A549 (cell line): ENCODE data around the gene TNS1.

ENCODE experiments used
- BHLHE40 ChIP-seq: IDR thresholded peaks from 2 replicates; pipeline ENCODE4 v1.6.1; 2012; ENCODE audit warnings: low read depth, low read length, inconsistent platforms
- CHD2 ChIP-seq: fragments of 150-350 bp; IDR thresholded peaks from 2 replicates; pipeline ENCODE4 v1.6.1; 2014; ENCODE audit warnings: low read length; ENCODE audit not compliant: partially characterized antibody
- FOSL2 ChIP-seq, 2 experiments: fragments of 450-650 bp in 1 of 2; fragments of >200 bp in 1 of 2; sonication (Bioruptor Twin) in 1 of 2; formaldehyde crosslinking; IDR thresholded peaks; 2 replicates each; pipeline versions ENCODE4 v1.5.0 to v1.6.1; 2016 to 2020; ENCODE audit warnings: mild to moderate bottlenecking in 1 of 2, moderate library complexity in 1 of 2
- MYC ChIP-seq: IDR thresholded peaks from 2 replicates; pipeline ENCODE4 v1.6.1; 2012; ENCODE audit warnings: mild to moderate bottlenecking, inconsistent platforms, low read length, improper control_type of control experiment, borderline replicate concordance
- POLR2A ChIP-seq: IDR thresholded peaks from 2 replicates; pipeline ENCODE4 v1.6.1; 2012; ENCODE audit warnings: mild to moderate bottlenecking, low read length
- RFX5 ChIP-seq: fragments of 450-650 bp; IDR thresholded peaks from 2 replicates; pipeline ENCODE4 v1.7.1; 2014; ENCODE audit warnings: antibody characterized with exemption, mild to moderate bottlenecking, moderate library complexity
- ZFP36 ChIP-seq: fragments of 450-650 bp; IDR thresholded peaks from 2 replicates; pipeline ENCODE4 v1.6.1; 2014; ENCODE audit warnings: borderline replicate concordance; ENCODE audit not compliant: partially characterized antibody
- TF ChIP-seq, protein P1 (sequence below): fragments of >200 bp; sonication (Bioruptor Twin); formaldehyde crosslinking; IDR thresholded peaks from 3 replicates; pipeline ENCODE4 v1.5.1; 2016

DNA sequence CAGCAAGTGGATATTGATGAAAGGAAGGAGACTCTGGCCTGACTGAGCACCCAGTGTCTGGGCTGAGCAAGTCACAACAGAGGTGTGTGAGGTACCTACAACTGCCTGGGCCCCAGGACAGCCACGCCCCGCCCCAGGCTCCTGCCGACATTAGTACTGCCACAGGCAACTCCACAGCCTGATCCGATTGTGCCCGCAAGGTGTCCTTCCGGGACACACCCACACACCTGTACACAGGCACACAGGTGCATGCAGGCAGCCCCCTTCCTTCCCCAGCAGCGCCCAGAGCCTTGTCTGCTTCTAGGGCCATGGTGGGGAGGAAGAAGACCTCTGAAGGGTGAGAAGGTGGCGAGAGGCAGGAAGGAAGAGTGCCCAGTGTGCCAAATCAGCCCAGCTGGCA lies 83.6 kb downstream of the TNS1 start:
- TF ChIP-seq, protein P1, sequence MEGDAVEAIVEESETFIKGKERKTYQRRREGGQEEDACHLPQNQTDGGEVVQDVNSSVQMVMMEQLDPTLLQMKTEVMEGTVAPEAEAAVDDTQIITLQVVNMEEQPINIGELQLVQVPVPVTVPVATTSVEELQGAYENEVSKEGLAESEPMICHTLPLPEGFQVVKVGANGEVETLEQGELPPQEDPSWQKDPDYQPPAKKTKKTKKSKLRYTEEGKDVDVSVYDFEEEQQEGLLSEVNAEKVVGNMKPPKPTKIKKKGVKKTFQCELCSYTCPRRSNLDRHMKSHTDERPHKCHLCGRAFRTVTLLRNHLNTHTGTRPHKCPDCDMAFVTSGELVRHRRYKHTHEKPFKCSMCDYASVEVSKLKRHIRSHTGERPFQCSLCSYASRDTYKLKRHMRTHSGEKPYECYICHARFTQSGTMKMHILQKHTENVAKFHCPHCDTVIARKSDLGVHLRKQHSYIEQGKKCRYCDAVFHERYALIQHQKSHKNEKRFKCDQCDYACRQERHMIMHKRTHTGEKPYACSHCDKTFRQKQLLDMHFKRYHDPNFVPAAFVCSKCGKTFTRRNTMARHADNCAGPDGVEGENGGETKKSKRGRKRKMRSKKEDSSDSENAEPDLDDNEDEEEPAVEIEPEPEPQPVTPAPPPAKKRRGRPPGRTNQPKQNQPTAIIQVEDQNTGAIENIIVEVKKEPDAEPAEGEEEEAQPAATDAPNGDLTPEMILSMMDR = no peak
- TF ChIP-seq POLR2A (no peak), RFX5 (no peak), MYC (no peak), CHD2 (no peak), FOSL2 (IDR thresholded peaks at IDR 0.05) (no peak), FOSL2 (CRISPR knock-in tag; IDR thresholded peaks at IDR 0.05) (no peak), BHLHE40 (no peak), ZFP36 (no peak)
